SKM-1 treated with dmso at 0.1 percent for 144 hours (cell line): ENCODE results near the gene ACOXL.

ENCODE experiments used
- DNase-seq: peaks from one replicate; lab custom pipeline; 2025; ENCODE audit not compliant: unreplicated experiment; lab: John Stamatoyannopoulos, UW

ACOXL gene

DNA sequence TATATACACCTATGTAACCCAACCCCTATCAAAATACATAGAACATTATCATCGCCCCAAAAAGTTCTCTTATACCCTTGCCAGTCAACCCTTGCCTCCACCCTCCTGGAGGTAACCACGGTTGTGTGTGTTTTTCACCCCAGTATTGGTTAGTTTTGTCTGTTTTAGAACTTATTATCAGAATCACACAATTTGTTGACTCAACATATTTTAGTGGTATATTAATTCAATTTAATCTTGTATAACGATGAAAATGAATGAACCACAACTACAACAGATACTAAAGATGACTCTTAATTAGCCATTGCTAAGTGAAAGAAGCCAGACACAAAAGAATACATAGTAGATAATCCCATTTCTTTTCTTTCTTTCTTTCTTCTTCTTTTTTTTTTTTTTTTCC lies 19.3 kb downstream of the ACOXL start:
- DNase-seq: no peak

GRCh38 chr2:110752871-110753270 lies 20.5 kb downstream of the ACOXL start:
- no peak for DNase-seq

DNA sequence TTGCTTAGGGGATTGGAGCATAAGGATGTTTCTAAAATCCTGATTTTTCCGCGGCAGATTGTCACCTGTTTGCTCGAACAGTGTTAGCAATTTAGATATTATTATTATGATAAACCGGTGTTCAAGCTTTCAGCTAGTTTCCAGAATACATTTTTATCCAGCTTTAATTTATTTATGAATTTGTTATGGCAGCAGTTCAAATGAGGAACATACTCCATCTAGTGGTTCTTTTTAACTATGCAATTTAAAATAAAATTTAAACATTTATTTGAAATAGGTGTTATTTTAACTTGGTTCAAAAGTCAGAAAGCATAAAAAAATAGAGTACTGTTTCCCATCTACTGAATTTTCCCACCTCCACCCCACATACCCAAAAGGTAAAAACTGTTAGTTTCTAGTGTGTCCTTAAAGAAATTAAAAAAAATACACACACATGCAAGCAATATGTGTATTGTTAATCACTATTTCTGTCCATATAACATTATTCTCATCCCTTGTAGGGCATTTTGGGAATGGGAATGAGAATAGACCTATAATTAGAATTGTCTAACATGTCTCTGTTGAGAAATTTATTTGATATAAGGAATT lies 23.2 kb downstream of the ACOXL start:
- peak; percentile 8 for DNase-seq

GRCh38 chr2:110759411-110759810 lies 27.0 kb downstream of the ACOXL start:
- DNase-seq: no peak

- DNase-seq: no peak
Measured at GRCh38 chr2:110764931-110765330, 32.6 kb downstream of the ACOXL start.

DNA sequence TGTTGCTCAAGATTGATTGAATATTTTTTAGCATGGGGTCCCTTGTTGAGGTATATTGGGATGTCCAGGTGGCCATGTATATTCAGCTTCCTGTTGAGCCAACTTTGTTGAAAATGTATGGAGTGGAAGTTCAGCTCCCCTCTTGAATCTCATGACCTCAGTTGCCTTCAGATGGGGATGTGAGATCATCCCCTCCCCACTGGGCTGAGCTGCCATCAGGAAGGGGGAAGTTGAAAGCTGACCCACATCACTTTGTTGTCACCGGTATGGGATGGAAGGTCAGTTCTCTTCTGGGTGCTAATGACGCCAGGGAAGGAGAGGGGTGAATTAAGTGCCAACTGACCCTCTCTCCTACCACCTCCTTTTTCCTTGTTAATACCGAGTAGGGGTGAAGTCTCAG lies 33.9 kb downstream of the ACOXL start:
- DNase-seq: no peak

GRCh38 chr2:110768591-110768990 lies 36.2 kb downstream of the ACOXL start:
- DNase-seq: no peak

DNA sequence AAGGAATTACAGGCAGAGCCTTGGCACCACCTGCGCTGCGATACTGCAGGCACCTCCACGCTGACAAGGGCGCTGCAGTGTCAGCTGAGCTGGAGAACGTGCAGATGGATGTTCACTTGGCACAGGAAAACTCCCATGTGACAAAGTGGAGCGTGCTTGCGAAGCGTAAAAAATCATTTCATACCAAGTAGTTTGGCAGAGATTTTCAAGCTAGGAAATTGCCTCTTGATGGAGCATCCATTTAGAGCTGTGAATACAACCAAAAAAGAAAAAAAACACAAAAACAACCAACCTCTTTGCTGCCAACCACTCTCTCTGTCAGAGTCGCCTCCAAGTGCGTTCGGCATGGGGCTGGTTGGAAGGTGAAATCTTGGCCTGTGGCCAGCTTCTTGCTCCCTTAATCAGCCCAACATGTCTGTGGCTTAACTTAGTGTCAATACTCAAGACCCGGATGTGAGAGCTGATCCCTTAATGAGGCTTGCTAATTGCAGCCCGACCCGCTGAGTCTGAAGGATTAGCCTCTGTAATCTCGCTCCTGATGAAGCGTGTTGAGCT lies 38.1 kb downstream of the ACOXL start:
- DNase-seq: no peak

DNA sequence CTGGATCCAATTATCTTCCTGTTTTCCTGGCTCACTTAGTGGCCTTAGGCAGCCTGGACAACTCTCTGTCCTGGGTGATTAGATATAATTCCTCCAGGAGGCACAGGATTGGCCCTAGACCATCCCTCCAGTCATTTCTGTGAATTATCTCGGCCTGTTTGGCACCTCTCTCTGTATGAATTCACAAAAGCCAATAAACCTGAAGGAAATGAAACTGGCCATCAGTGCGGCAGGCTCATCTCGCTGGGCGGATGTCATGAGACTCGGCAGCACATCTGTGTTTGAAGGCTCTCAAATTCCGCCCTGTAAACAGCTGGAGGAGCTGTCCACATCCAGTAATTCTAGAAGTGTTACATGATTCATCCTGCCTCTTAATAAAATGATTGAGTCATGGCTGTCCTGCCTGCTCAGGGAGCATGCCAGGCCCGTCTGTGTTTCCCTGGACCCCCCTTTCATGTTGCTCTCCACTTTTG lies 38.6 kb downstream of the ACOXL start:
- no peak for DNase-seq

GRCh38 chr2:110771547-110772382 lies 39.4 kb downstream of the ACOXL start:
- no peak for DNase-seq

- no peak for DNase-seq
Measured at GRCh38 chr2:110772383-110772755, 40.0 kb downstream of the ACOXL start.

DNA sequence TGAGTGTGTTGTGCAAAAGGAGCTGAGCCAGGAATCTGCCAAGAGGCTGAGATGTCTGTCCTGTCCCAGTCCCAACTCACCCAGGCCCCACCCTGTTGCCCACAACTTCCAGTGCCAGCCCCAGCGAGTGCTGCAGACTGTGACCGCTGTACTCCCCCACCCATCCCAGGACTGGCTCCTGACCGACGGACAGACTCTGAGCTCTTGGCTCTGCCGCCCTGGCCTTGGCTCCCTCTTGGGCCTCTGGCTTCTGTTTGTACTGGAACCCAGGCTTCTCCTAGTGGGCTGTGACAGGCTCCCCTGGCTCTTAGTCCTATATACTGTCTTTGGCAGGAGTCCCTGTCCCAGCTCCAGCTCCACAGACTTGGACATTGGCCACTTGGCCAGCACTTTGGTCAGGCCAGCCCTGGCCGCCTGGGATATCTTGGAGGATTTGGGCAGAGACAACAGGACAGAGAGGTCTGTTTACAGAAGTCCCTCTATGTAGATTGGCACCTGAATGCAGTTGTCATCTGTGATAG lies 41.1 kb downstream of the ACOXL start:
- no peak for DNase-seq

DNA sequence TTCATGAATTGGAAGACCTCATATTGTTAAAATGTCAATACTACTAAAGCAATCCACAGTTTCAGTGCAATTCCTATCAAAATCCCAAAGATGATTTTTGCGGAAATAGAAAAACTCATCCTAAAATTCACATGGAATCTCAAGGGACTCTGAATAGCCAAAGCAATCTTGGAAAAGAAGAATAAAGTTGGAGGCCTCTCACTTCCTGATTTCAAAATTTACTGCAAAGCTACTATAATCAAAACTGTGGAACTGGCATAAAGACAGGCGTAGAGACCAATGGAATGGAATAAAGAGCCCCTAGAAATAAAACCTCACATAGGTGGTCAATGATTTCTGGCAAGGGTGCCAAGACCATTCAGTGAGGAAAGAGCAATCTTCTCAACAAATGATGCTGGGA lies 42.3 kb downstream of the ACOXL start:
- no peak for DNase-seq

DNA sequence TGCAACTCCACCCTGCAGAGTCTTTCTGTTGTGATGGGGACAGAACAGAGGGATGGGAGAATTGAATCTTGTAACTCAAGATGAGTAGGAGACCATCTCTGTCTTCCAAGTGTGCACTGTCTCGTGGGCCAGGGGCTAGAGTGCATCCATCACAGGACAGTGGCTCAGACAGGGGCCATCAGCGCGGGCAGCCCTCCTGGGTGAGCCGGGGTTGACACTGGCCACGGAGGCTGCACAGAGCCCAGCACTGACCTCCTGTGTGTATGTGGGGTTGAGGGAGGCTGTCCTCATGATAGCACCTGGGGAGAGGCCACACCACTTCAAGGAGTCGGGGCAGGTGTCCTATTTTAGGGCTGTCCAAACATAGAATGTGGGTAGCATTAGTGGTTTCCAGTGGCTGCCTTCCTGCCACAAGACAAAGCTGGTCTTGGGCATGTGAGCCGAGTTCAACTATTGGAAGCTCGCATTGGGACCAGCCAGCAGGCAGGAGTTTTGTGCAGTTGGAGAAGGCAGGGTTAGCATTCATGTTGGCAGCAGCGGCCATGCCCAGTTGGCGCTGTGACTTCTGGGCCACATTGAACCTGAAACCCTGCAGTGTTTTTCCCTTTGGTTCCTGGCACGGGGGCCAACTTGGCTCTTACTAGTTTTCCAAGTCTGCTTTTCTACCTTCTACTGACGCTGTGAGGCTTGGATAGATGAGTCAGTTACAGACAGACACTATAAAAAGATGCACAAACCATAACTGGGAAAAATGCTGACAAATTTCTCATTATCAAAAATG lies 45.3 kb downstream of the ACOXL start:
- no peak for DNase-seq

- no peak for DNase-seq
Measured at GRCh38 chr2:110780461-110780860, 48.1 kb downstream of the ACOXL start.

- DNase-seq: no peak
Measured at GRCh38 chr2:110783196-110783873, 51.0 kb downstream of the ACOXL start.

GRCh38 chr2:110784047-110784631 lies 51.8 kb downstream of the ACOXL start:
- no peak for DNase-seq

DNA sequence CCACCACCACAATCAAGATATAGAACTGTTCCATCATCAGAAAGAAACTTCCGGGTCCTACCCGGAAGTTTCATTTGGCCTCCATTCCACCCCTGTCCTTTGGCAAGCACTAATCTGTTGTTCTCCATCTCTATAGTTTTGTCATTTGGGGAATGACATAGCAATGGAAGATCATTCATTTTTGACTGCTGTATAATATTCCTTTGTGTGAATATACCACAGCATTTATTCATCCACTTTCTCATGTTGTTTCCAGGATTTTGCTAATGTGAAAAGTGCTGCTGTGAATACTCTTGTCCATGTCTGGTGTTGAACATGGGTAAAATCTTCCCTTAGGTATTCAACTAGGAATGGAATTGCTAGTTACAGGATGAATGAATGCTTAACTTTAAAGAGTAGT lies 53.1 kb downstream of the ACOXL start:
- no peak for DNase-seq

- no peak for DNase-seq
Measured at GRCh38 chr2:110788976-110789375, 56.6 kb downstream of the ACOXL start.

GRCh38 chr2:110789706-110790105 lies 57.3 kb downstream of the ACOXL start:
- no peak for DNase-seq
